ENCODE data around the gene FRMPD1.
"Not testable (repeated sequence)": the region's sequence is repeated elsewhere in the genome, so short reads cannot be mapped to it uniquely, and the experiment has no call there.

The FRMPD1 gene

GRCh38 chr9:37740631-37741328, 90.0 kb downstream of the FRMPD1 start:
- DNase-seq = no peak

GRCh38 chr9:37745970-37746369, 95.2 kb downstream of the FRMPD1 start:
- no peak for DNase-seq

- no peak for DNase-seq
Observed at GRCh38 chr9:37746448-37747270, 95.9 kb downstream of the FRMPD1 start.

GRCh38 chr9:37747271-37747753, 96.6 kb downstream of the FRMPD1 start:
- peak; percentile 74 for DNase-seq

GRCh38 chr9:37749129-37749528, 98.4 kb downstream of the FRMPD1 start:
- DNase-seq = no peak

- DNase-seq = no peak
Observed at GRCh38 chr9:37751186-37751585, 100.4 kb downstream of the FRMPD1 start.

- DNase-seq = not testable (repeated sequence)
Observed at GRCh38 chr9:37751704-37752103, 101.0 kb downstream of the FRMPD1 start.

GRCh38 chr9:37752112-37752511, 101.4 kb downstream of the FRMPD1 start:
- not testable (repeated sequence) for DNase-seq

GRCh38 chr9:37752642-37753488, 102.1 kb downstream of the FRMPD1 start:
- no peak for DNase-seq

- DNase-seq = peak; percentile 81
Observed at GRCh38 chr9:37753489-37754190, 102.9 kb downstream of the FRMPD1 start, which contains the start of gene TRMT10B. TSS of gene TRMT10B (plus strand) at chr9:37753805. CDS start at chr9:37761932, 8,127 bp downstream.

GRCh38 chr9:37758747-37759146, 108.0 kb downstream of the FRMPD1 start:
- no peak for DNase-seq

- no peak for DNase-seq
Observed at GRCh38 chr9:37760416-37761161, 109.8 kb downstream of the FRMPD1 start.

GRCh38 chr9:37761511-37761910, 110.8 kb downstream of the FRMPD1 start:
- no peak for DNase-seq

GRCh38 chr9:37765263-37765662, 114.5 kb downstream of the FRMPD1 start:
- DNase-seq = not testable (repeated sequence)

GRCh38 chr9:37769306-37769705, 118.6 kb downstream of the FRMPD1 start:
- no peak for DNase-seq

- DNase-seq = no peak
Observed at GRCh38 chr9:37769995-37770394, 119.2 kb downstream of the FRMPD1 start.

GRCh38 chr9:37775216-37775919, 124.6 kb downstream of the FRMPD1 start:
- DNase-seq = no peak

- no peak for DNase-seq
Observed at GRCh38 chr9:37776328-37776727, 125.6 kb downstream of the FRMPD1 start.

- DNase-seq = no peak
Observed at GRCh38 chr9:37778534-37778933, 127.8 kb downstream of the FRMPD1 start.

- DNase-seq = no peak
Observed at GRCh38 chr9:37784291-37784615, 133.5 kb downstream of the FRMPD1 start.

Measured in midbrain (tissue), 1 donor.